Kasumi-1 (cell line): ENCODE results near the gene MYO5A.
"Not testable (repeated sequence)": the region's sequence is repeated elsewhere in the genome, so short reads cannot be mapped to it uniquely, and the experiment has no call there.

ENCODE experiments used
- DNase-seq, 2 experiments: peaks; one replicate each; lab custom pipeline; 2025; lab: John Stamatoyannopoulos, UW

MYO5A gene

DNA sequence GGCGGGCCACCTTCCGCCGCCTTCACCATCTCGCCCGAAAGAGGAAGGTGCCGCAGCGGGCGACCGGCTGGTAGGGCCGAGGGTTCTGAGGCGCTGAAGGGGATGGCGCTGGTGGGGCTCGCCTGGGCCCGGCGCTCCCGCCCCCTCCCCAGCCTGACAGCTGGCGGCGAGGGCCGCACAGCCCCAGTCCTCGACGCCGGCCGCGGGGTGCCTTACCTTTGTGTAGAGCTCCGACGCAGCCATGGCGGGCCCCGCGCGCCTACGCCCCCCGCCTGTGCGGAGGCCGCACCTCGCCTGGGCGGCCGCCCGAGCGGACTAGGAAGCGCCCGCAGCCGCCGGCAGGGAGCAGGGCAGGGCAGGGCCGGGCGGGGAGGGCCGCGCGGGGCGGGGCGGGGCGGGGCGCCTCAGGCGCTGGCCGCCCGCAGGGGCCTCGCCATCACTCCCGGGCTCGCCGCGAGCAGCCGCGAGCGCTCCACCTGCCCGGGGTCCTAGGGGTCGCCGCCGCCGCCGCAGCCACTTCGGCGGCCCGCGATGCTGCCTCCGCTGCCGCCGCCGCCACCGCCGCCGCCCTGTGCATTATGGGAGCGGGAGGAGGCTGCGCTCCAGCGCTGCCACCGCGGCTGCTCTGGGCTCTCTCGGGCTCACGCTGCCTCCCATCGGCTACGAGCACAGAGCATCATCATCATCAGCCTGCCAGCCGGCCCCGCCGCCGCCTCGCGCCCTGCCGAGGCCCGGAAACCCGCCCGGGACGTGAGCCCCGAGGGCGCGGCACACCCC, at the start of gene MYO5A:
Gene MYO5A (minus strand): TSS at position 317 of the 777 bp plus-strand sequence. CDS start 74 bp downstream, at position 243.
- DNase-seq, result peak; percentile 29 to 32

- DNase-seq, result no peak
Measured at GRCh38 chr15:52576692-52577091, 48.0 kb upstream of the MYO5A start.

DNA sequence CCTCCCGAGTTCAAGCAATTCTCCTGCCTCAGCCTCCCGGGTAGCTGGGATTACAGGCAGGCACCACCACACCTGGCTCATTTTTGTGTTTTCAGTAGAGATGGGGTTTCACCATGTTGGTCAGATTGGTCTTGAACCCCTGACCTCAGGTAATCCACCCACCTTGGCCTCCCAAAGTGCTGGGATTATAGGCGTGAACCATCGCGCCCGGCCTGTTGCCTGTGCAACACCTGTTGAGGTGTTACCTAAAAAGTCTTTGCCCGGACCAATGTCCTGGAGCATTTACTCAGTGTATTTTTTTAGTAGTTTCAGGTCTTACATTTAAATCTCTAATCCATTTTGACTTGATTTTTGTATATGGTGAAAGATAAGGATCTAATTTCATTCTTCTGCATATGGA, 46.9 kb upstream of the MYO5A start:
- DNase-seq, result not testable (repeated sequence)

- no peak for DNase-seq
Measured at GRCh38 chr15:52575072-52575471, 46.4 kb upstream of the MYO5A start.

DNA sequence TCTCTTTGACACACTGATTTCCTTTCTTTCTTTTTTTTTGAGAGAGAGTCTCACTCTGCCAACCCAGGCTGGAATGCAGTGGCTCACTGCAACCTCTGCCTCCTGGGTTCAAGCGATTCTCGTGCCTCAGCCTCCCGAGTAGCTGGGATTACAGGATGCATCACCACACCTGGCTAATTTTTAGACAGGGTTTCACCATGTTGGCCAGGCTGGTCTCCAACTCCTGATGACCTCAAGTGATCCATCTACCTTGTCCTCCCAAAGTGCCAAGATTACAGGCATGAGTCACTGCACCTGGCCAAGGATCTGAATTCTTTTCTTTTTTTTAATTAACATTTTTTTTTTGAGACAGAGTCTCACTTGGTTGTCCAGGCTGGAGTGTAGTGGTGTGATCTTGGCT, 45.9 kb upstream of the MYO5A start:
- not testable (repeated sequence) for DNase-seq

DNA sequence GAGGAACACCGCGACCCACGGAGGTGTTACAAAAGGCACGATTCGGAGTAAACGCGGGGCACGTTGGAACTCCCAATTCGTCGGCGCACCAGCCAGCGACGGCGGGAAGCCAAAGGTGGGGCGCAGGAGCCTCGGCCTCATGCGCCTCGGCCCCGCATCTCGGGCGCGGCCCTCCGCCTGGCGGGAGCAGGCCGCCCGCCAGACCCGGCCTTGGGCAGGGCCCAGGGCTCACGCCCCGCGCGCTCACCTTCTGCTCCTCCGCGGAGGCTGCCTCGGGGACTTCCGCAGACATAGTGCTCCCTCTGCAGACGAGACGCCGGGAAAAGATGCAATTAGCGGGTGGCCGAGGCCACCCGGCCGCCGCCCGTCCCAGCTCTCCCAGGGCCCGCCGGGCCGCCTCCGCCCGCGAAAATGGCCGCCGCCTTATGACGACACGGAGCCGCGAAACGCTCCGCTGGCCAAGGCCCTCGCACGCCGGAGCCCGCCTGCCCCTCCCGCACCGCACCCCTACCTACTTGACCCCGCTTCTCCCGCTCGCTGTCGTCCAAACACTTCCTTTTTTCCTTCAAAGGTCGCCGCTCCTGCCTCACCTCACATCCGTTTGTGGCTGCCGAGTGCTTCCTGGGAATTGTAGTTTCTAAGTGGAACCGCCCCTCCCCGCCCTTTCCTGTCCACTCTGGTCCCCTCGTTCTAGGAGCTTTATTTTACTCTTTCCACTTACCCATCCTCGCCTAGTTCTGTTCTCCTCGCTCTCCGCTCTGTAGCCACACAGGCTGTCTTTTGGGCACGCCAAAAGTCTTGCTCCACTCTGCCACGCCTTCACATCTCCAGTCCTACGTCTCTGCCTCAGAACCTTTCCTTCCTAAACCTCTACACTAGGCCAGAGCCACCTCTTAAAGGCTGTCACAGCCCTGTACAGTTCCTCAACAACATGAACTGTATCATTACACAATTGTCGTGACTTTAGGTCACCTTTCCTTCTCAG, 40.2 kb upstream of the MYO5A start, which contains the start of gene ARPP19:
Gene ARPP19 (minus strand): TSS at position 430 of the 985 bp plus-strand sequence. CDS start 138 bp downstream, at position 292.
- peak; percentile 87 to 90 for DNase-seq

DNA sequence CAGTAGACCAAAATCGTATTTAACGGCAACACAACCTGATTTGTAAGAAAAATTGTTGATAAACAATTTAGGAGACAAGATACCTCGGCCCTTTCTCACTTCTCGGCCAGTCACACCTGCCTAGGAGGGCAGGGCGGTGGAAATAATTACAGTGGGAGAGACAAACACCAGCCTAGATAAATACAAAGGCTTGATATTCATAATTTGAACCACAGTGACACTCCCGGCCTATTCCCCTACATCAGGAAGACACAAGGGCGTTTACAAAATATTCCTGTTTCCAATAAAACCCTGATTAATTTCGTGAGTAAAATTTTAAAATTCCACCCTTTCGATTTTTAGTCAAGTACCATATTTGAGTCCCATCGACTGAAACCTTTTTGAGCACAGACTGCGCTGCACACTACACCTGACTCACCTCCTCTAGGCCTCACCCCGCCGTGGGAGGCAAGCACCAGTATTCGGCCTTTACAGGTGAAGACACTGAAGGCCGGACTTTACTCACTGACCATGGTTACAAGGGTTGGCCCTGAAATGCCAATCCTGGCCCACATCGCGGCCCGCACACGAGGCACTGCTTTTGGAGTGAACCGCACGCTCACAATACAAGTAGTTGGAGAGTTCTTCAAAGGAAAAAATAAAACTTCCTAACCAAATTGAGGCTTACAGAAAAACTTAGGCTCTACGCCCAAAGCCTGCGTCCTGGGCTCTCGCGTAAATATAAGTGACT, 39.4 kb upstream of the MYO5A start:
- no peak for DNase-seq

GRCh38 chr15:52566889-52567288, 38.2 kb upstream of the MYO5A start:
- DNase-seq, result no peak

DNA sequence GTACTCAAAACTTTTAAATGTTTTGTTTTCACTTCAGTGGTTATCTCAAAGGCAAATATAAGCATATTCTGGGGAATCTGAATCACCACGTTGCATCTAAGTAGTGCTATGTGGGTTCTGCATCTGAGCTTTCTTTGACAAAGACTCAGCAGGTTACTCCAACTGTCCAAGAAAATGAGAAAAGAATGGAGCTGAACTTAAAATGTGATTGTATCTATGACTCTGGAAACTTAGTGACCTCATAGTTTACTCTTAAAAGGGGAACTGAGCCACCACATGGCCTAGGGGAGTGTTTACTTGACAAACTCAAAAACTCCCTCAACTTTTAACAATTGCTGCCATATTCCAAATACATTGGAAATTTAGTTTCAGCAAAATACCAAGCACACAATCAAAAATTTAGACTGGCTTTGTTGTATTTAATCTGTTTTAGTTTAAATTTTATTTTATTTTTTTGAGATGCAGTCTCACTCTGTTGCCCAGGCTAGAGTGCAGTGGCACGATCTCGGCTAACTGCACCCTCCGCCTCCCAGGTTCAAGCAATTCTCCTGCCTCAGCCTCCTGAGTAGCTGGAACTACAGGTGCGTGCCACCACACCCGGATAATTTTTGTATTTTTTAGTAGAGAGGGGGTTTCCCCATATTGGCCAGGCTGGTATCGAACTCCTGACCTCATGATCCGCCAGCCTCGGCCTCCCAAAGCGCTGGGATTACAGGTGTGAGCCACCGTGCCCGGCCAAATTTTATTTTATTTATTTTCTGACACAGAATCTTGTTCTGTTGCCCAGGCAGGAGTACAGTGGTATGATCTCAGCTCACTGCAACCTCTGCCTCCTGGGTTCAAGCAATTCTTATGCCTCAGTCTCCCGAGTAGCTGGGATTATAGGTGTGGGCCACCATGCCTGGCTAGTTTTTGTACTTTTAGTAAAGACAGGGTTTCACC, 37.0 kb upstream of the MYO5A start:
- DNase-seq, result peak; percentile 27 to 54

DNA sequence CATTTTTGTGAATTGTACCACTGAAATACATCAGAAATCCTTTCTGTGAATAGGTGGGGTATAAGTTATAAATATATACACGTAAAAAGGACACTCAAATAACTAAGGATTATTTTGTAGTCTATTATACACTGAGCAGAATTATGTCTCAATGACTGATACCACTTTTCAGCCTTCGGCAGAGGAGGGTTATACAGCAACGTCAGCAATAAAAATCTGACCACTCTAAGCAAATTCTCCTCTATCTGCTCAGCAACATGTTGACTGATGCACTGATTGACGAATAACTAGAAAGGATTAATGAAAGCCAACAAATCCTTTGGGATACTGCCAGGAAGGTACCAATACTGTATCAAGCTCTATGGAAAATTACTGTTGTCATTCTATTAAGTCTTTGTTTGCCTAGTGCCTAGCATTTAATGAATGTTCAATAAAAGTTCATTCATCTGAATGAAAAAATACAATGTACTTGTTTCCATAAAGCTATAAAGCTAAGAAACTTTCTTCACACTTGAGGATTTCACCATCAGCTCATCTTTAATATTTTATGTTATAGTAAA, 34.9 kb upstream of the MYO5A start:
- DNase-seq, result no peak

GRCh38 chr15:52559575-52559974, 30.9 kb upstream of the MYO5A start:
- DNase-seq, result no peak

- no peak for DNase-seq
Measured at GRCh38 chr15:52559022-52559421, 30.3 kb upstream of the MYO5A start.

DNA sequence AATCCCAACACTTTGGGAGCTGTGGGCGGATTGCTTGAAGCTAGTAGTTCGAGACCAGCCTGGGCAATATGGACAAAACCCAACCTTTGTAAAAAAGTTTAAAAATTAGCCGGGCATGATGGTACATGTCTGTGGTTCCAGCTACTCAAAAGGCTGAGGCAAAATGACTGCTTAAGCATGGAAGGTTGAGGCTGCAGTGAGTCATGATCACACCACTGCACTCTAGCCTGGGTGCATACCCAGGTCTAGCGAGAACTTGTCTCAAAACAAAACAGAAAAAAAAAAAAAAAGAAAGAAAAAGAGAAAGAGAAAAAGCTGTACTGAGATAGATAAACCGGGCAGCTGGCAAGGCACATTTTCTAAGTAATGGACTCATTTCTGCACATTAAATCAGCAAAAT, 29.5 kb upstream of the MYO5A start:
- no peak for DNase-seq

DNA sequence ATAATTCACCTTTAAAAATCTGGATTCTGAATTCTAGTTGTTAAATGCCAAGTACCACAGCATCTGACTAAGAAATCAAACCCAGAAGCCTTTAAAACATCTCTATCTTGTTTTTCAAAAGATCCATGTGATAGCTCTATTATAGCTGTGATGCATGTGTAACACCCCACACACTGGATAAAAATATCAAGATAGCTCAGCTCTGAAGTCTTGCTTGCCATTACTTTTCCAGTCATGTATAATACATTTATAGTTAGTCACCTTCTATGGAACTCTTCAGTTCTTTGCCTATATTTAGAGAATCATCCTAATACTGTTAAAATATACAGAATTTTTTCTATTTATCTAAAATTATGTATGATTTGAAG, 28.6 kb upstream of the MYO5A start:
- DNase-seq, result no peak

DNA sequence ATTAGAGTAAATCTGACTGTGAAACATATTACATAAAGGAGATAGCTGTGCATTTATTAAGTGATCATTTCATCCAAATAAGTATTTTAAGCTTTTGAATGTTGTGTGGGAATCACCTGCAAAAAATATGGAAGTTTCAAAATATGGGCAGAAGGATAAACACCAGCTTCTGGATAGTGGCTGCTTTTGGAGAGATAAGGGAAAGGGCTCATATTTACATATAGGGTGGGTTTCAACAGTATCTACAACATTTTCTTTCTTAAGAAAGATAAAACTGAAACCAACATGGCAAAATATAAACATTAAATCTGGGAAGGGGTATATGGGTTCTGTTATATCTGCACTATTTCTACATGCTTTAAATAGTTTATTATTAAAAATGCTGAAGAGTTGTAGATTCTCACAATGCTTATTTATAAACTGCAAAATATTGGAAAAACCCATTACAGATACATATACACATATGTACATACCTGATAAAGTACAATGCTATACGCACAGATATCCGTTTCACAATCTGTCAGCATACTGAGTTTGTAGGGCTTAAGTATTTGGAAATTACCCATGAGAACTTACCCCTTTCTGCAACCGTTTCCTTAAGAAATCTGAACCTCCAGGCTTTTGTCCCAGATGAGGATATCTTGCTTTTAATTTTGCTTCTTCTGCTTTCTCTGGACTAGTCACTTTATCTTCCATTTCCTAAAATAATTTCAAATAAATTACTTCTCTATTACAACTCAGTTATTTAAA, 28.0 kb upstream of the MYO5A start:
- DNase-seq, result no peak

DNA sequence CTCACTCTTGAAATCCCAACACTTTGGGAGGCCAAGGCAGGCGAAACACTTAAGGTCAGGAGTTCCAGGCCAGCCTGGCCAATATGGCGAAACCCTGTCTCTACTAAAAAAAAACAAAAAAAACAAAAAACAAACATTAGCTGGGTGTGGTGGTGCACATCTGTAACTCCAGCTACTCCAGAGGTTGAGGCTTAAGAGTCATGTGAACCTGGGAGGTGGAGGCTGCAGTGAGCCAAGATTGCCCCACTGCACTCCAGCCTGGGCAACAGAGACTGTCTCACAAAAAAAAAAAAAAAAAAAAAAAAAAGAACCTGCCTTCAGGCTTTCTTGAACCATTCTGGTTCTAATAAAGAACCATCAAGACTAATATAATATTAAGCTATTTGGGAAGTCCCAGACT, 23.6 kb upstream of the MYO5A start:
- DNase-seq, result no peak

GRCh38 chr15:52551762-52552161, 23.1 kb upstream of the MYO5A start:
- DNase-seq, result peak; percentile 79 to 92

DNA sequence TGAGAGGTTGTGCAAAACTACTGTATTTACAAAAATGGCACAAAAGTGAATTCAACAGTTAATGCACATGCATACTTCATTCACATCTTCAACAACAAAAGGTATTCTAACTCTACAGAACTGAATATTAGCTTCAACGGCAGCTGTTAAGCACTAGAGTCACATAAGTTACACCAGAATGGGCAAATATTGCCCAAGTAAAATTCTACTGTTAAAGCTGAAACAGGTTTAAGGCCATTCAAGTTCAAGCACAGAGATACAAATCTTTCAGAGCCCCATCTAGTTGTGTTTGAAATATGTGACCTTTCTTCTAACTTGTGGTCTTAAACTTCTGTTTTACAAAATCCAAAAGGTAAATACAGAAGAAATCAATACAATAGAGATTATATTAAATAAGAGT, 22.5 kb upstream of the MYO5A start:
- DNase-seq, result not testable (repeated sequence)

- no peak for DNase-seq
Measured at GRCh38 chr15:52546031-52546751, 17.5 kb upstream of the MYO5A start.
